GM12865 (cell line): ENCODE results near the gene SATB2.

Source experiments
- DNase-seq: peaks from one replicate; pipeline ENCODE4 v3.0.0; 2010; ENCODE audit warnings: low read depth
- H3K4me3 ChIP-seq: 2 replicates; pipeline ENCODE4 v1.5.1; 2011; ENCODE audit warnings: mild to moderate bottlenecking, low read depth, low read length, control low read depth
- TF ChIP-seq, protein P1 (sequence below): IDR thresholded peaks from 2 replicates; pipeline ENCODE4 v1.5.1; 2011; ENCODE audit warnings: low read length, control low read depth, low read depth, inconsistent platforms; ENCODE audit not compliant: insufficient read depth; ENCODE audit errors: missing control alignments

The SATB2 gene

GRCh38 chr2:199404841-199405240 is 52.9 kb downstream of the SATB2 start:
- no peak overlapping the region for H3K4me3 ChIP-seq
- DNase-seq: no peak
- TF ChIP-seq, protein P1, sequence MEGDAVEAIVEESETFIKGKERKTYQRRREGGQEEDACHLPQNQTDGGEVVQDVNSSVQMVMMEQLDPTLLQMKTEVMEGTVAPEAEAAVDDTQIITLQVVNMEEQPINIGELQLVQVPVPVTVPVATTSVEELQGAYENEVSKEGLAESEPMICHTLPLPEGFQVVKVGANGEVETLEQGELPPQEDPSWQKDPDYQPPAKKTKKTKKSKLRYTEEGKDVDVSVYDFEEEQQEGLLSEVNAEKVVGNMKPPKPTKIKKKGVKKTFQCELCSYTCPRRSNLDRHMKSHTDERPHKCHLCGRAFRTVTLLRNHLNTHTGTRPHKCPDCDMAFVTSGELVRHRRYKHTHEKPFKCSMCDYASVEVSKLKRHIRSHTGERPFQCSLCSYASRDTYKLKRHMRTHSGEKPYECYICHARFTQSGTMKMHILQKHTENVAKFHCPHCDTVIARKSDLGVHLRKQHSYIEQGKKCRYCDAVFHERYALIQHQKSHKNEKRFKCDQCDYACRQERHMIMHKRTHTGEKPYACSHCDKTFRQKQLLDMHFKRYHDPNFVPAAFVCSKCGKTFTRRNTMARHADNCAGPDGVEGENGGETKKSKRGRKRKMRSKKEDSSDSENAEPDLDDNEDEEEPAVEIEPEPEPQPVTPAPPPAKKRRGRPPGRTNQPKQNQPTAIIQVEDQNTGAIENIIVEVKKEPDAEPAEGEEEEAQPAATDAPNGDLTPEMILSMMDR: no peak

GRCh38 chr2:199395311-199395710 is 62.4 kb downstream of the SATB2 start:
- H3K4me3 ChIP-seq: no peak overlapping the region
- DNase-seq: no peak
- TF ChIP-seq, protein P1: no peak

DNA sequence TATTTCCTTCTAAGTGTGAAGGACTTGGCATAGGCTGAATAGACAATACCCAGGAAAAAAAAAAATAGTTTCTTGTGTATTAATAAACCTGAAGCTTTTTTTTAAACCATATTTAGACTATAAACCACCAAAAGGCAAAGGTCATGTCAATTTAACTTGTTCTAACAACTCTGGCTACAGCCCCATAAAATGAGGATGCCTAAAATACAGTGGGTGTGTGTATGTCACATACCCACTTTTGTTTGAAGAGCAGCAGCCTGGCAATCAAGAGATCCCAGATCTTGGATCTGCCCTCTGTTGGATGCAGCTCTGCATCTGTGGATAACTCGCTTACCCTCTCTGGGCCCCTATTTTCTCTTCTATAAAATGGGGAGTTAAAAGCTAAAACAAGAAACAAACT is 65.4 kb downstream of the SATB2 start:
- TF ChIP-seq, protein P1: no peak
- DNase-seq: no peak
- H3K4me3 ChIP-seq: no peak overlapping the region

GRCh38 chr2:199388728-199389268 is 68.9 kb downstream of the SATB2 start:
- TF ChIP-seq, protein P1: no peak
- no peak overlapping the region for H3K4me3 ChIP-seq

DNA sequence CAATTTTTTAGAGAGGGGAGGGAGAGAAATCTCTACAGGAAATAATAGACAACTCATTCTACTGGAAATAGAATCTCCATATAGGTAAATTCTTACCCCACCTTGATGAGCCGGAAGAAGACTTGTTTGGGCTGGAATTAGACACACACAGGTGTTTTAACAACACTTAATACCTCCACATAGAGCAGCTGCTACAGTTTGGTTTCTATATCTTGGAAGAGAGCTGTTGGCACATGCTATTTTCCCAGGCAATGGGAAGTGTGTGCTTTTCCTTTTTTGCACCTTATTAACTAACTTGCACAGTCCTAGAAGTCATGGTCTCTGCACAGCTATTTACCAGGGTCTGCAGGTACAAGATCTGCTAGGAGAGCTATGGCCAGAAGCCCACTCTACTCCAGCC is 73.7 kb downstream of the SATB2 start:
- TF ChIP-seq, protein P1: no peak
- H3K4me3 ChIP-seq: no peak overlapping the region

More at GRCh38 chr2:199388728-199389268, 68.9 kb downstream of the SATB2 start:
- no peak for DNase-seq

GRCh38 chr2:199383021-199383420 is 74.7 kb downstream of the SATB2 start:
- TF ChIP-seq, protein P1: no peak
- H3K4me3 ChIP-seq: no peak overlapping the region
- no peak for DNase-seq

More for the DNA sequence above, 73.7 kb downstream of the SATB2 start:
- no peak for DNase-seq

DNA sequence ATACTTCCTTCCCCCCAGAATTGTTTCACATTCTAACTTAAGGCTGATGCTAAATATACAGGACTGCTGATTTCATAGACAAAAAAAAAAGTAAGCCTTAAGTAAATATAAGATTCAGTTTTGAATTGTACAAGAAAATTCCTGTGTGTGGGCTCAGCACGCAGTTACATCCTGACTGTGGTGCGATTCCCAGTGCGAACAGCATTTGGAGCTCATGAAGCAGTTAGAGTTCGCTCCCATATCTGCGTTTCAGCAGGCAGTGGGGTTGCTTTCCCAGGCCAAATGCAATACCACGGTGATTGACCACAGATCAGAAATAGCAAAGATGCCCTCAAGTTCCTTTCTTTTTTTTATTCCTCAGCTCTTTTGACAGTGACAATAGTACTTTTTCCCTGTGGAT is 75.6 kb downstream of the SATB2 start:
- TF ChIP-seq, protein P1: no peak
- DNase-seq: no peak
- no peak overlapping the region for H3K4me3 ChIP-seq
